HG03103 (cell line): Measurements from ENCODE around the gene SACS.
"Not testable (repeated sequence)": the region's sequence is repeated elsewhere in the genome, so short reads cannot be mapped to it uniquely, and the experiment has no call there.

Experiments used
- ATAC-seq: cut with Tn5 transposase; IDR thresholded peaks from one replicate; pipeline ENCODE4 v1.9.1; 2021; ENCODE audit warnings: low read depth; ENCODE audit not compliant: unreplicated experiment

The SACS gene

GRCh38 chr13:23455401-23456185 is 22.1 kb upstream of the SACS start:
- no peak for ATAC-seq

GRCh38 chr13:23453132-23453531 is 19.6 kb upstream of the SACS start:
- no peak for ATAC-seq

GRCh38 chr13:23450340-23451046 is 17.0 kb upstream of the SACS start:
- ATAC-seq: no peak

- no peak for ATAC-seq
Observed at GRCh38 chr13:23449398-23450162, 16.1 kb upstream of the SACS start.

- no peak for ATAC-seq
Observed at GRCh38 chr13:23447927-23448326, 14.4 kb upstream of the SACS start.

- ATAC-seq: no peak
Observed at GRCh38 chr13:23445794-23446193, 12.3 kb upstream of the SACS start.

GRCh38 chr13:23443878-23444277 is 10.4 kb upstream of the SACS start:
- no peak for ATAC-seq

- no peak for ATAC-seq
Observed at GRCh38 chr13:23443110-23443509, 9.6 kb upstream of the SACS start.

GRCh38 chr13:23440821-23441618 is 7.5 kb upstream of the SACS start:
- ATAC-seq: no peak

GRCh38 chr13:23440324-23440723 is 6.8 kb upstream of the SACS start:
- not testable (repeated sequence) for ATAC-seq

- no peak for ATAC-seq
Observed at GRCh38 chr13:23437916-23438315, 4.4 kb upstream of the SACS start.

- no peak for ATAC-seq
Observed at GRCh38 chr13:23436680-23437079, 3.2 kb upstream of the SACS start.

- ATAC-seq: no peak
Observed at GRCh38 chr13:23434491-23434890, 989 bp upstream of the SACS start.

- no peak for ATAC-seq
Observed at GRCh38 chr13:23432626-23433025, 876 bp downstream of the SACS start.

- ATAC-seq: no peak
Observed at GRCh38 chr13:23430664-23431063, 2.8 kb downstream of the SACS start.

GRCh38 chr13:23427881-23428528 is 5.5 kb downstream of the SACS start:
- no peak for ATAC-seq

- no peak for ATAC-seq
Observed at GRCh38 chr13:23427342-23427843, 6.1 kb downstream of the SACS start.

GRCh38 chr13:23421596-23421995 is 11.9 kb downstream of the SACS start:
- ATAC-seq: no peak

- no peak for ATAC-seq
Observed at GRCh38 chr13:23418776-23419683, 14.5 kb downstream of the SACS start.
